Astrocyte (in vitro differentiated cells and primary cell): ENCODE results near the gene ATP8B4. TPM values are rescaled to one million over a fixed set of nuclear protein-coding genes. Genes with fewer than 3 reads are reported as not detected.

Experiments
- DNase-seq: peaks from one replicate; pipeline ENCODE4 v3.0.0-alpha.2; 2010; ENCODE audit warnings: low read depth
- FAIRE-seq: peaks from 2 replicates; lab custom pipeline; 2011; peaks lifted over from hg19 to GRCh38; lab: Jason Lieb, UNC
- H2AFZ ChIP-seq: 2 replicates; pipeline ENCODE4 v1.6.0; 2012; ENCODE audit warnings: low read depth, low read length, inconsistent platforms
- H3K27ac ChIP-seq: 2 replicates; pipeline ENCODE4 v1.5.1; 2011; ENCODE audit warnings: low read depth, low read length, inconsistent platforms
- H3K27me3 ChIP-seq: 2 replicates; pipeline ENCODE4 v1.6.0; 2011; ENCODE audit warnings: low read length, inconsistent platforms; ENCODE audit not compliant: insufficient read depth
- H3K36me3 ChIP-seq: 2 replicates; pipeline ENCODE4 v1.5.1; 2011; ENCODE audit warnings: low read length, inconsistent platforms; ENCODE audit not compliant: insufficient read depth
- H3K4me1 ChIP-seq: 2 replicates; pipeline ENCODE4 v1.5.1; 2011; ENCODE audit warnings: low read length, inconsistent platforms; ENCODE audit not compliant: insufficient read depth
- H3K4me2 ChIP-seq: 2 replicates; pipeline ENCODE4 v1.6.0; 2012; ENCODE audit warnings: low read length, inconsistent platforms
- H3K4me3 ChIP-seq: 2 replicates; pipeline ENCODE4 v1.5.1; 2011; ENCODE audit warnings: low read depth, mild to moderate bottlenecking, low read length, inconsistent platforms; ENCODE audit not compliant: insufficient read depth
- H3K79me2 ChIP-seq: 2 replicates; pipeline ENCODE4 v1.6.0; 2012; ENCODE audit warnings: mild to moderate bottlenecking, low read length, inconsistent platforms; ENCODE audit not compliant: insufficient read depth
- H3K9ac ChIP-seq: 2 replicates; pipeline ENCODE4 v1.6.0; 2012; ENCODE audit warnings: mild to moderate bottlenecking, low read length, inconsistent platforms
- H3K9me3 ChIP-seq: 2 replicates; pipeline ENCODE4 v1.5.1; 2012; ENCODE audit warnings: low read depth, mild to moderate bottlenecking, low read length, inconsistent platforms; ENCODE audit not compliant: insufficient read depth
- H4K20me1 ChIP-seq: 2 replicates; pipeline ENCODE4 v1.6.0; 2012; ENCODE audit warnings: low read length, inconsistent platforms; ENCODE audit not compliant: insufficient read depth
- H3K27ac Mint-ChIP-seq: one replicate; pipeline ENCODE4 v1.8.0; 2021; ENCODE audit warnings: mild to moderate bottlenecking, mixed read lengths; ENCODE audit not compliant: unreplicated experiment
- H3K27me3 Mint-ChIP-seq: one replicate; pipeline ENCODE4 v1.8.0; 2021; ENCODE audit warnings: low read depth, mixed read lengths; ENCODE audit not compliant: unreplicated experiment
- H3K36me3 Mint-ChIP-seq: one replicate; pipeline ENCODE4 v1.8.0; 2021; ENCODE audit warnings: low read depth, mixed read lengths; ENCODE audit not compliant: unreplicated experiment
- H3K4me1 Mint-ChIP-seq: one replicate; pipeline ENCODE4 v1.8.0; 2021; ENCODE audit warnings: low read depth, mixed read lengths; ENCODE audit not compliant: unreplicated experiment
- H3K4me3 Mint-ChIP-seq: one replicate; pipeline ENCODE4 v1.8.0; 2021; ENCODE audit warnings: mild to moderate bottlenecking, moderate library complexity, mixed read lengths; ENCODE audit not compliant: unreplicated experiment
- H3K9me3 Mint-ChIP-seq: one replicate; pipeline ENCODE4 v1.8.0; 2021; ENCODE audit warnings: mild to moderate bottlenecking, mixed read lengths; ENCODE audit not compliant: unreplicated experiment
- CTCF ChIP-seq: IDR thresholded peaks from 2 replicates; pipeline ENCODE4 v1.5.1; 2011; ENCODE audit warnings: low read depth, mild to moderate bottlenecking, inconsistent platforms, low read length, moderate library complexity; ENCODE audit not compliant: insufficient read depth
- EZH2 ChIP-seq: IDR thresholded peaks from 2 replicates; pipeline ENCODE4 v1.6.1; 2012; ENCODE audit warnings: mild to moderate bottlenecking, low read length, inconsistent platforms; ENCODE audit not compliant: insufficient read depth
- total RNA-seq: library from RNA; stranded (reverse); gene quantifications from 2 replicates; pipeline ENCODE4 v1.2.1, GENCODE V29; 2021

The ATP8B4 gene
- total RNA-seq, 1 donor from 2014 or later: 0.23 TPM

DNA sequence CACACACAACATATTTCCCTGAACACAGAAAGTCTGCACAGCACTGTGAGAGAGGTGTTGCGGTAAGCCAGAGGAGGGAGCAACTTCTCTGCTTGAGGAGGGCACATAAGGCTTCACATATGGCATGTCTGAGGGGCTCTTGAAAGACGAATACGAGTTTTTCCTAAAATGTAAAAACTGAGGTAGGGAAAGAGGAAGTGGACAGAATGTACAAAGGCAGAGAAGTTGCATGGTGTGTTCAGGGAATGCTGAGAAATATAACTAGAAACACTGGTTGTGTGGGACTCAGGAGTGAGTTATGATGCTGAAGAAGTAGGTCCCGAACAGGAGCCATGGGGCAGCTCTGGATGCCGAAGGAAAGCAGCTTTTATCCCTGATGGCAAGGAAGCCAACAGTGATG lies 22.8 kb upstream of the ATP8B4 start:
- Histone ChIP-seq H4K20me1 (no peaks in the 10 kb centered on the region), H3K4me3 (no peak overlapping the region), H3K27ac (no peak overlapping the region), H3K9me3 (no peaks in the 10 kb centered on the region), H3K4me2 (no peak overlapping the region), H3K27me3 (no peaks in the 10 kb centered on the region), H3K79me2 (no peaks in the 10 kb centered on the region), H3K9ac (no peak overlapping the region), H3K36me3 (no peaks in the 10 kb centered on the region), H2AFZ (no peak overlapping the region), H3K4me1 (peaks cover 7% of the 10 kb centered on the region)
- no peak for TF ChIP-seq EZH2
- no peak for TF ChIP-seq CTCF
- Mint-ChIP-seq H3K27ac (no peak overlapping the region), H3K9me3 (peaks cover 3% of the 10 kb centered on the region), H3K4me3 (no peak overlapping the region), H3K4me1 (peaks cover 4% of the 10 kb centered on the region), H3K36me3 (no peaks in the 10 kb centered on the region), H3K27me3 (no peaks in the 10 kb centered on the region)
- FAIRE-seq (no peak), DNase-seq (no peak)

DNA sequence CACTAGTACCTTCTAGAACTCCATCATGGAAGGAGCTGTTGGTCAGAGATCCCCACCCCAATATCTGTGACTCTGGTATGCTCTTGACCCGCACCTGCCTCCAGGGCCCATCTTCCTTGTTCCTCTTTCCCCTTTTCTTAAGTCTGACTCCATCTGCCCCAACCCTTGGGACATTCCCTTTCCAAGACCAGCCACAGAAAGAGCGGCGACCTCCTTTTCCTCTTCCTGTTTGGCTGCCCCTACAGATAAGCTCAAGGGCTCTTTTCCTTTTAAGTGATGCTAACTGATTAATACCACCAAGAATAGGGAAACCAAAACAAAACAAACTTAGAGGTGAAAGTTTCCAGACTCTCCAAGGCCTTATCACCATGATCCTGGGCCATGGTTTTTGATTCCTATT lies 21.9 kb upstream of the ATP8B4 start:
- H3K27ac ChIP-seq: no peak overlapping the region
- H3K4me1 Mint-ChIP-seq: peaks cover 4% of the 10 kb centered on the region
- no peak for FAIRE-seq
- peaks cover 3% of the 10 kb centered on the region for H3K9me3 Mint-ChIP-seq
- H3K36me3 Mint-ChIP-seq: no peaks in the 10 kb centered on the region
- no peaks in the 10 kb centered on the region for H3K27me3 ChIP-seq
- H3K4me3 Mint-ChIP-seq: no peak overlapping the region
- DNase-seq: no peak
- no peak overlapping the region for H3K9ac ChIP-seq
- H3K79me2 ChIP-seq: no peaks in the 10 kb centered on the region
- no peak for TF ChIP-seq CTCF
- TF ChIP-seq EZH2: no peak
- H3K4me2 ChIP-seq: no peak overlapping the region
- no peak overlapping the region for H2AFZ ChIP-seq
- no peak overlapping the region for H3K27ac Mint-ChIP-seq
- no peak overlapping the region for H3K4me3 ChIP-seq
- H4K20me1 ChIP-seq: no peaks in the 10 kb centered on the region
- peaks cover 7% of the 10 kb centered on the region for H3K4me1 ChIP-seq
- H3K9me3 ChIP-seq: no peaks in the 10 kb centered on the region
- H3K36me3 ChIP-seq: no peaks in the 10 kb centered on the region
- no peaks in the 10 kb centered on the region for H3K27me3 Mint-ChIP-seq

DNA sequence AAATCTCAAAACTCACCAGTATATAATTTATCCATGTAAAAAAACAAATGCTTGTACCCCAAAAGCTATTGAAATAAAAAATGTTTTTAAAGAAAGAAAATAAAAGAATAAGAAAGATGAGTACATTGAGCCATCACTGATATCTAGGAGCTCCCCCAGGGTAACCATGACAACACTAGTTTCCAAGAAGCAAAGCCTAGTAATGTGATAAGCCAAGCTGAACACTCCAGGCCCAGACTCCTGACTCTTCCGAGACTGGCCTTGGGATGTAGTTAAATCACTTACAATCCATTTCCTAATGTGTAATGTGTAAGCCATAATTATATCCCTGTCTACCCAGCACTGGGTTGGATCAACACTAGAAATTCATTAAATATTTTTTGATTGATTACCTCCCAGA lies 21.1 kb upstream of the ATP8B4 start:
- Histone ChIP-seq H3K27me3 (no peaks in the 10 kb centered on the region), H3K9me3 (no peaks in the 10 kb centered on the region), H3K79me2 (no peaks in the 10 kb centered on the region), H3K4me1 (peaks cover 7% of the 10 kb centered on the region), H3K4me3 (no peak overlapping the region), H4K20me1 (no peaks in the 10 kb centered on the region), H3K4me2 (no peak overlapping the region), H3K27ac (no peak overlapping the region), H2AFZ (no peak overlapping the region), H3K36me3 (no peaks in the 10 kb centered on the region), H3K9ac (no peak overlapping the region)
- Mint-ChIP-seq H3K27ac (no peak overlapping the region), H3K4me1 (peaks cover 8% of the 10 kb centered on the region), H3K4me3 (no peak overlapping the region), H3K9me3 (peaks cover 3% of the 10 kb centered on the region), H3K27me3 (no peaks in the 10 kb centered on the region), H3K36me3 (no peaks in the 10 kb centered on the region)
- no peak for DNase-seq
- TF ChIP-seq EZH2: no peak
- no peak for TF ChIP-seq CTCF
- no peak for FAIRE-seq
